Astrocyte (in vitro differentiated cells and primary cell): ENCODE results near the gene CACNA1C. TPM values are rescaled to one million over a fixed set of nuclear protein-coding genes. Genes with fewer than 3 reads are reported as not detected.

Source experiments
- DNase-seq: peaks from one replicate; pipeline ENCODE4 v3.0.0-alpha.2; 2010; ENCODE audit warnings: low read depth
- FAIRE-seq: peaks from 2 replicates; lab custom pipeline; 2011; peaks lifted over from hg19 to GRCh38; lab: Jason Lieb, UNC
- H2AFZ ChIP-seq: 2 replicates; pipeline ENCODE4 v1.6.0; 2012; ENCODE audit warnings: low read depth, low read length, inconsistent platforms
- H3K27ac ChIP-seq: 2 replicates; pipeline ENCODE4 v1.5.1; 2011; ENCODE audit warnings: low read depth, low read length, inconsistent platforms
- H3K27me3 ChIP-seq: 2 replicates; pipeline ENCODE4 v1.6.0; 2011; ENCODE audit warnings: low read length, inconsistent platforms; ENCODE audit not compliant: insufficient read depth
- H3K36me3 ChIP-seq: 2 replicates; pipeline ENCODE4 v1.5.1; 2011; ENCODE audit warnings: low read length, inconsistent platforms; ENCODE audit not compliant: insufficient read depth
- H3K4me1 ChIP-seq: 2 replicates; pipeline ENCODE4 v1.5.1; 2011; ENCODE audit warnings: low read length, inconsistent platforms; ENCODE audit not compliant: insufficient read depth
- H3K4me2 ChIP-seq: 2 replicates; pipeline ENCODE4 v1.6.0; 2012; ENCODE audit warnings: low read length, inconsistent platforms
- H3K4me3 ChIP-seq: 2 replicates; pipeline ENCODE4 v1.5.1; 2011; ENCODE audit warnings: low read depth, mild to moderate bottlenecking, low read length, inconsistent platforms; ENCODE audit not compliant: insufficient read depth
- H3K79me2 ChIP-seq: 2 replicates; pipeline ENCODE4 v1.6.0; 2012; ENCODE audit warnings: mild to moderate bottlenecking, low read length, inconsistent platforms; ENCODE audit not compliant: insufficient read depth
- H3K9ac ChIP-seq: 2 replicates; pipeline ENCODE4 v1.6.0; 2012; ENCODE audit warnings: mild to moderate bottlenecking, low read length, inconsistent platforms
- H3K9me3 ChIP-seq: 2 replicates; pipeline ENCODE4 v1.5.1; 2012; ENCODE audit warnings: low read depth, mild to moderate bottlenecking, low read length, inconsistent platforms; ENCODE audit not compliant: insufficient read depth
- H4K20me1 ChIP-seq: 2 replicates; pipeline ENCODE4 v1.6.0; 2012; ENCODE audit warnings: low read length, inconsistent platforms; ENCODE audit not compliant: insufficient read depth
- H3K27ac Mint-ChIP-seq: one replicate; pipeline ENCODE4 v1.8.0; 2021; ENCODE audit warnings: mild to moderate bottlenecking, mixed read lengths; ENCODE audit not compliant: unreplicated experiment
- H3K27me3 Mint-ChIP-seq: one replicate; pipeline ENCODE4 v1.8.0; 2021; ENCODE audit warnings: low read depth, mixed read lengths; ENCODE audit not compliant: unreplicated experiment
- H3K36me3 Mint-ChIP-seq: one replicate; pipeline ENCODE4 v1.8.0; 2021; ENCODE audit warnings: low read depth, mixed read lengths; ENCODE audit not compliant: unreplicated experiment
- H3K4me1 Mint-ChIP-seq: one replicate; pipeline ENCODE4 v1.8.0; 2021; ENCODE audit warnings: low read depth, mixed read lengths; ENCODE audit not compliant: unreplicated experiment
- H3K4me3 Mint-ChIP-seq: one replicate; pipeline ENCODE4 v1.8.0; 2021; ENCODE audit warnings: mild to moderate bottlenecking, moderate library complexity, mixed read lengths; ENCODE audit not compliant: unreplicated experiment
- H3K9me3 Mint-ChIP-seq: one replicate; pipeline ENCODE4 v1.8.0; 2021; ENCODE audit warnings: mild to moderate bottlenecking, mixed read lengths; ENCODE audit not compliant: unreplicated experiment
- CTCF ChIP-seq: IDR thresholded peaks from 2 replicates; pipeline ENCODE4 v1.5.1; 2011; ENCODE audit warnings: low read depth, mild to moderate bottlenecking, inconsistent platforms, low read length, moderate library complexity; ENCODE audit not compliant: insufficient read depth
- EZH2 ChIP-seq: IDR thresholded peaks from 2 replicates; pipeline ENCODE4 v1.6.1; 2012; ENCODE audit warnings: mild to moderate bottlenecking, low read length, inconsistent platforms; ENCODE audit not compliant: insufficient read depth
- total RNA-seq: library from RNA; stranded (reverse); gene quantifications from 2 replicates; pipeline ENCODE4 v1.2.1, GENCODE V29; 2021

CACNA1C gene
- total RNA-seq, 1 donor from 2014 or later: 2.1 TPM

- H4K20me1 ChIP-seq: no peaks in the 10 kb centered on the region
- Mint-ChIP-seq H3K27me3 (peaks cover 18% of the 10 kb centered on the region), H3K4me1 (peaks cover 25% of the 10 kb centered on the region), H3K4me3 (no peak overlapping the region), H3K36me3 (no peaks in the 10 kb centered on the region), H3K9me3 (peaks cover 2% of the 10 kb centered on the region), H3K27ac (no peak overlapping the region)
- H3K36me3 ChIP-seq: no peaks in the 10 kb centered on the region
- H3K4me2 ChIP-seq: no peak overlapping the region
- peaks cover 4% of the 10 kb centered on the region for H3K9me3 ChIP-seq
- no peaks in the 10 kb centered on the region for H3K27me3 ChIP-seq
- H3K4me3 ChIP-seq: no peak overlapping the region
- no peak overlapping the region for H3K27ac ChIP-seq
- H3K9ac ChIP-seq: no peak overlapping the region
- H2AFZ ChIP-seq: no peak overlapping the region
- peaks cover 16% of the 10 kb centered on the region for H3K4me1 ChIP-seq
- FAIRE-seq (no peak), DNase-seq (no peak)
- TF ChIP-seq CTCF (no peak), EZH2 (no peak)
- no peaks in the 10 kb centered on the region for H3K79me2 ChIP-seq
These were observed 586.2 kb downstream of the CACNA1C start for GRCh38 chr12:2639020-2639298.

GRCh38 chr12:2640281-2640680 lies 587.5 kb downstream of the CACNA1C start:
- Mint-ChIP-seq H3K27me3 (peaks cover 22% of the 10 kb centered on the region), H3K4me3 (no peak overlapping the region), H3K36me3 (no peaks in the 10 kb centered on the region), H3K27ac (peak overlapping the region; percentile 96), H3K4me1 (peaks cover 25% of the 10 kb centered on the region), H3K9me3 (no peaks in the 10 kb centered on the region)
- Histone ChIP-seq H3K4me1 (peaks cover 16% of the 10 kb centered on the region), H3K27ac (peak overlapping the region; percentile 78), H3K4me2 (peak overlapping the region; percentile 69), H3K9me3 (no peaks in the 10 kb centered on the region), H4K20me1 (no peaks in the 10 kb centered on the region), H3K36me3 (no peaks in the 10 kb centered on the region), H3K79me2 (no peaks in the 10 kb centered on the region), H3K27me3 (no peaks in the 10 kb centered on the region), H3K4me3 (no peak overlapping the region), H3K9ac (peak overlapping the region; percentile 47), H2AFZ (peak overlapping the region; percentile 85)
- FAIRE-seq (no peak), DNase-seq (no peak)
- TF ChIP-seq CTCF: no peak
- TF ChIP-seq EZH2: no peak

- Histone ChIP-seq H2AFZ (peak overlapping the region; percentile 85), H3K4me1 (peaks cover 16% of the 10 kb centered on the region), H3K4me3 (no peak overlapping the region), H3K9ac (peak overlapping the region; percentile 66), H4K20me1 (no peaks in the 10 kb centered on the region), H3K79me2 (no peaks in the 10 kb centered on the region), H3K27ac (peak overlapping the region; percentile 78), H3K27me3 (no peaks in the 10 kb centered on the region), H3K4me2 (peak overlapping the region; percentile 69), H3K36me3 (no peaks in the 10 kb centered on the region), H3K9me3 (no peaks in the 10 kb centered on the region)
- H3K27me3 Mint-ChIP-seq: peaks cover 22% of the 10 kb centered on the region
- no peaks in the 10 kb centered on the region for H3K36me3 Mint-ChIP-seq
- no peaks in the 10 kb centered on the region for H3K9me3 Mint-ChIP-seq
- FAIRE-seq (peak; percentile 84), DNase-seq (peak; percentile 97)
- no peak overlapping the region for H3K4me3 Mint-ChIP-seq
- peaks cover 25% of the 10 kb centered on the region for H3K4me1 Mint-ChIP-seq
- peak overlapping the region; percentile 96 for H3K27ac Mint-ChIP-seq
- no peak for TF ChIP-seq CTCF
- no peak for TF ChIP-seq EZH2
These were observed 587.9 kb downstream of the CACNA1C start for GRCh38 chr12:2640709-2641108.
